ENCODE results near the gene ZNF358.

- no peak for TF ChIP-seq CTCF (IDR thresholded peaks at IDR 0.05)
- no peak for TF ChIP-seq EZH2 (IDR thresholded peaks at IDR 0.05)
Measured at GRCh38 chr19:7526059-7526929, 10.4 kb downstream of the ZNF358 start.

Data from neural progenitor cell (in vitro differentiated cells).